ENCODE data around the gene HERPUD1.
"Not testable (repeated sequence)": the region's sequence is repeated elsewhere in the genome, so short reads cannot be mapped to it uniquely, and the experiment has no call there.

The HERPUD1 gene

DNA sequence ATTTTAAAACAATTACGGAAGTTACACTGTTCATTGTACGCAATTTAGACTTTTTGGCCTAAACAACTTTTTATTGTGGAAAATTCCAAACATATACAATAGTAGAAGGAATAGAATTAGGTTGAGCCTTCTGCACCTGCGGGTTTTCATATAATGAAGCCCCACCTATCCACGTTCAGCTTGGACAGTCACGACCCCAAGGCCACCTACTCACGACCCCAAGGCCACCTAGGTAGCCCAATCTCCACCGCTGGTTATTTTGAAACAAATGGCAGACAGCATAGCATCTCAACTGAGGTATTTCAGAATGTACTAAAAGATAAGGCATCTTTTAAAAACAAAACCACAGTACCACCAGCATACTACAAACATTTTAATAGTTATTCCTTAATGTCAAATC lies 58.0 kb downstream of the HERPUD1 start:
- peak overlapping the region; percentile 71 for H3K4me3 ChIP-seq (ENCODE audit: low read depth, low read length)

DNA sequence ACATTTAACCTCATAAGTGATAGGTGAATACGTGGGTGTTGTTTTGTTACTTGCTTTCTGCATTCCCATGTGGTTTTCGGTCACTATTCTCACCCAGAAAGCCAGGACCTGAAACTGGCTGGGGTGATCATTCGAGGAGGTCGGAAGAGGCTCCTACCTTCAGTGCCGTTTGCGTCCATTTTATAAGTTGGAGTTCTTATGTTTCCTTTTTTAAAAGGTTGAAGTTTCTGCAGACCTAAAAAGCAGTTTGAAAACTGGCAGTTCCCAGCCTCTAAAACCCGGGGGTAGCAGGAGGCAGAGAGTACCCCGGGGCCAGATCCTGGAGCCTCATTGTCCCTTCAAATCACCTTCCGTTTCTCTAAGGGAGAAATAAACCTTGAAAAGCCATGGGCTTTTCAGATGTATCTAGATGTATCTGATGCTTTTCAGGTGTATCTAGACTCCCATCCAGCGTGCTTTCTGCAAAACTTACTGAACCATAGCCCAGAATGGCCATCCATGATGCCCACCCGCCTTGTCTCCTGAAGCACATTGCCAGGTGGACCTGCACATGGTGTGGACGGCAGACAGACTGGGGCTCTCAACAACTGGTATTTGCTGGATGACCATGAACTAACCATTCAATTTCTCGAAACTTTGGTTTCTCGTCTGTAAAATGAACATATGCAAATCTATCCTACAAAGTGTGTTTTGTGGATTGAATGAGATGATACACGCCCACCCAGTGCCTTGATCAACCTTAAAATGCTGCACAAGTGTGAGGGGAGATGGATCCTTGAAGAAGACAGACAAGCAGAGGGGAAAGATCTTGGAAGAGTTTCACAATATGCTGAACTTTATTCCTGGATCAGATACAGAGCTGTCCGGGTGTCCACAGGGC lies 58.7 kb downstream of the HERPUD1 start:
- TF ChIP-seq, protein P1, sequence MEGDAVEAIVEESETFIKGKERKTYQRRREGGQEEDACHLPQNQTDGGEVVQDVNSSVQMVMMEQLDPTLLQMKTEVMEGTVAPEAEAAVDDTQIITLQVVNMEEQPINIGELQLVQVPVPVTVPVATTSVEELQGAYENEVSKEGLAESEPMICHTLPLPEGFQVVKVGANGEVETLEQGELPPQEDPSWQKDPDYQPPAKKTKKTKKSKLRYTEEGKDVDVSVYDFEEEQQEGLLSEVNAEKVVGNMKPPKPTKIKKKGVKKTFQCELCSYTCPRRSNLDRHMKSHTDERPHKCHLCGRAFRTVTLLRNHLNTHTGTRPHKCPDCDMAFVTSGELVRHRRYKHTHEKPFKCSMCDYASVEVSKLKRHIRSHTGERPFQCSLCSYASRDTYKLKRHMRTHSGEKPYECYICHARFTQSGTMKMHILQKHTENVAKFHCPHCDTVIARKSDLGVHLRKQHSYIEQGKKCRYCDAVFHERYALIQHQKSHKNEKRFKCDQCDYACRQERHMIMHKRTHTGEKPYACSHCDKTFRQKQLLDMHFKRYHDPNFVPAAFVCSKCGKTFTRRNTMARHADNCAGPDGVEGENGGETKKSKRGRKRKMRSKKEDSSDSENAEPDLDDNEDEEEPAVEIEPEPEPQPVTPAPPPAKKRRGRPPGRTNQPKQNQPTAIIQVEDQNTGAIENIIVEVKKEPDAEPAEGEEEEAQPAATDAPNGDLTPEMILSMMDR (IDR thresholded peaks at IDR 0.05; ENCODE audit: control insufficient read depth, extremely low read depth, insufficient read depth): no peak
- H3K4me3 ChIP-seq (ENCODE audit: low read depth, low read length): no peak overlapping the region; the same call in 1 of the 2 replicates
- no peak for DNase-seq (ENCODE audit: low read depth)

More for the DNA sequence above, 58.0 kb downstream of the HERPUD1 start:
- DNase-seq (ENCODE audit: low read depth): no peak
- TF ChIP-seq, protein P1 (IDR thresholded peaks at IDR 0.05; ENCODE audit: control insufficient read depth, extremely low read depth, insufficient read depth): no peak

DNA sequence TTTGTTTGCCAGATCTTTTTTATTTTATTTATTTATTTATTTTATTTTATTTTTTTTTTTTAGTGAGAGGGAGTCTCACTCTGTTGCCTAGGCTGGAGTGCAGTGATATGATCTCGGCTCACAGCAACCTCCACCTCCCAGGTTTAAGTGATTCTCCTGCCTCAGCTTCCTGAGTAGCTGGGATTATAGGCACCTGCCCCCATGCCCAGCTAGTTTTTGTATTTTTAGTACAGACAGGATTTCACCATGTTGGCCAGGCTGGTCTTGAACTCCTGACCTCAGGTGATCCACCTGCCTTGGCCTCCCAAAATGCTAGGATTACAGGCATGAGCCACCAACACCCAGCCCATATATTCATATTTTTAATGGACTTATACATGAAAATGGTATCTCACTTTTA lies 60.5 kb downstream of the HERPUD1 start:
- H3K4me3 ChIP-seq (ENCODE audit: low read depth, low read length): not testable (repeated sequence)

DNA sequence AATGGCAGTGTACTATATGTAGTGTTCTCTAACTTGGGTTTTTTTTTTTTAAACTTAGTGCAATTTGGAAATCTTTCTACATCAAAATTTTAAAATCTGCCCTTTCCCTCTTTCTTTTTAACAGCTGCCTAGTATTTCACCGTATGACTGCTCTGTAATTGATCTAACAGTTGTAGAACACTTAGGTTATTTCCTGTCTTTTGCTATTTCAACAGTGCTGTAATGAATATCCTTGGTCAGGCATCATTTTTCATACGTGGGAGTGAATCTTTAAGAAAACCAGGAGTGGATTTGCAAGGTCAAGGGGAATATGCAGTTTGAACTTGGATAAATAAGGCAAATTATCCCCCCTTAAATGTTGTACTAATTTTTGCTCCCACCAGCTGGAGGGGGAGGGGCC lies 61.3 kb downstream of the HERPUD1 start:
- no peak for DNase-seq (ENCODE audit: low read depth)
- H3K4me3 ChIP-seq (ENCODE audit: low read depth, low read length): no peak overlapping the region
- TF ChIP-seq, protein P1 (IDR thresholded peaks at IDR 0.05; ENCODE audit: control insufficient read depth, extremely low read depth, insufficient read depth): no peak

More for the DNA sequence above, 60.5 kb downstream of the HERPUD1 start:
- not testable (repeated sequence) for DNase-seq (ENCODE audit: low read depth)

DNA sequence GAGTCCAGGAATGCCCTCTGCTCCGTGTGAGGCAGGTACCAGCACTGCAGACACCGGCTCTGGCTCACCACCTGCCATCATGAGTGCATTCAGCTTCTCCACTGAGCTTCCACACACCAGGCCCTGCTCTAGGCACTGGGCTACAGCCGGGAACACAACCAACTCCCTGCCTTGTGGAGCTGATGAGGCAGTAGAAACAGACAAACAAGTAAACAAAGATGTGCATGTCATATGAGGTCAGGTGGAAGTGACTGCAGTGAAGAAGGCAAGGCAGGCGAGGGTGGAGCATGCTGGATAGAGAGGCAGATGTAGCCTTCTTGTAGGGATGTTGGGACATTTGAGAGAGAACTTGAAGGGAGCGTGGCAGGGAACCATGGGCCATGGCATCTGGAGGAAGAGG lies 62.4 kb downstream of the HERPUD1 start:
- no peak overlapping the region for H3K4me3 ChIP-seq (ENCODE audit: low read depth, low read length)
- no peak for DNase-seq (ENCODE audit: low read depth)
- TF ChIP-seq, protein P1 (IDR thresholded peaks at IDR 0.05; ENCODE audit: control insufficient read depth, extremely low read depth, insufficient read depth): no peak

All from LNCaP clone FGC (cell line).